ENCODE data around the gene AKIRIN2. TPM values are rescaled to one million over a fixed set of nuclear protein-coding genes. Genes with fewer than 3 reads are reported as not detected.

The AKIRIN2 gene
- total and polyA plus RNA-seq, 9 of the 15 experiments (the other 6 are each of a cell fraction or from before 2014, with no cell fraction given): 5.8 to 63.9 (median 28.1) TPM

GRCh38 chr6:87716928-87717614, 15.0 kb upstream of the AKIRIN2 start:
- Histone ChIP-seq H3K27ac (ENCODE audit: extremely low read depth, low read depth, low read length) (no peak overlapping the region), H4K20me1 (replicated peaks; ENCODE audit: control insufficient read depth, insufficient read depth, low read length) (no peaks in the 10 kb centered on the region), H3K36me3 (ENCODE audit: control insufficient read depth, insufficient read depth, low read length) (no peaks in the 10 kb centered on the region), H3K27me3 (ENCODE audit: control insufficient read depth in 2 of 2, insufficient read depth in 2 of 2, low read length in 2 of 2) (no peaks in the 10 kb centered on the region), H3K4me1 (replicated peaks in 1 of 2; ENCODE audit: control insufficient read depth in 2 of 2, insufficient read depth in 2 of 2, low read length in 2 of 2) (peaks cover 0 to 5% of the 10 kb centered on the region in 2 experiments; a peak in 3 of 5 replicates), H2AFZ (ENCODE audit: low read depth, low read length) (peak overlapping the region; percentile 54), H3K9ac (ENCODE audit: insufficient read depth in 1 of 2, low read depth in 2 of 2, low read length in 2 of 2) (no peak overlapping the region), H3K79me2 (ENCODE audit: control insufficient read depth, insufficient read depth, low read length) (no peaks in the 10 kb centered on the region), H3K9me3 (replicated peaks; ENCODE audit: control insufficient read depth, insufficient read depth, low read depth, low read length) (no peaks in the 10 kb centered on the region), H3K9me1 (ENCODE audit: control insufficient read depth, insufficient read depth, low read length) (no peaks in the 10 kb centered on the region), H3K4me2 (ENCODE audit: insufficient read depth, low read length) (no peak overlapping the region), H3K4me3 (no peak overlapping the region)
- no TSS peak for BruUV-seq (replicated peaks)
- no peak for DNase-seq (ENCODE audit: extremely low read depth in 1 of 4, low spot score in 3 of 4)
- ATAC-seq: peak; percentile 17
- POLR2A ChIA-PET: interaction anchor here (0.7 to 3.4 kb wide), 4 partner anchors 12 to 433 kb away, joined by 3 to 36 read pairs (median 6); partner anchors contain the start of gene AKIRIN2
- intact Hi-C loops (cut with micrococcal nuclease): no loop called here
- FAIRE-seq: no peak
- in situ Hi-C loops (cut with MboI): no loop called here
- CTCF ChIA-PET (ENCODE audit: low intra/inter-chr PET ratio): no interaction called here
- TF ChIP-seq, protein P1, sequence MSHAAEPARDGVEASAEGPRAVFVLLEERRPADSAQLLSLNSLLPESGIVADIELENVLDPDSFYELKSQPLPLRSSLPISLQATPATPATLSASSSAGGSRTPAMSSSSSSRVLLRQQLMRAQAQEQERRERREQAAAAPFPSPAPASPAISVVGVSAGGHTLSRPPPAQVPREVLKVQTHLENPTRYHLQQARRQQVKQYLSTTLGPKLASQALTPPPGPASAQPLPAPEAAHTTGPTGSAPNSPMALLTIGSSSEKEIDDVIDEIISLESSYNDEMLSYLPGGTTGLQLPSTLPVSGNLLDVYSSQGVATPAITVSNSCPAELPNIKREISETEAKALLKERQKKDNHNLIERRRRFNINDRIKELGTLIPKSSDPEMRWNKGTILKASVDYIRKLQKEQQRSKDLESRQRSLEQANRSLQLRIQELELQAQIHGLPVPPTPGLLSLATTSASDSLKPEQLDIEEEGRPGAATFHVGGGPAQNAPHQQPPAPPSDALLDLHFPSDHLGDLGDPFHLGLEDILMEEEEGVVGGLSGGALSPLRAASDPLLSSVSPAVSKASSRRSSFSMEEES (CRISPR knock-in tag; IDR thresholded peaks at IDR 0.05): peak; percentile 47
- 0 out of 2 replicates have a peak, but pooled peaks have one; percentile 13 for TF ChIP-seq CEBPB (tag; IDR thresholded peaks at IDR 0.05)
- no peak for TF ChIP-seq ZHX1 (conservative IDR thresholded peaks at IDR 0.05; ENCODE audit: low read length)
- 31% methylated on average over 4 of the region's 4 CpGs for WGBS (ENCODE audit: insufficient coverage, low coverage, missing lambda C conversion rate)
